Hair follicular keratinocyte (primary cell): ENCODE data around the gene PPME1. TPM values are rescaled to one million over a fixed set of nuclear protein-coding genes. Genes with fewer than 3 reads are reported as not detected.

Experiments
- total RNA-seq: library from RNA; depleted of rRNA; stranded (reverse); fragments of >200 nt; gene quantifications from 2 replicates; pipeline ENCODE4 v1.2.3, GENCODE V29; 2015

The PPME1 gene
- total RNA-seq: 25.7 and 26.4 TPM in 2 replicates

GRCh38 chr11:74170694-74171629 lies at the start of gene PPME1, which contains the start of gene C2CD3:
TSS of gene PPME1 (plus strand) at chr11:74171289. CDS start at chr11:74171422, 133 bp downstream.
TSS of gene C2CD3 (minus strand) at chr11:74171002. CDS start at chr11:74170792, 210 bp downstream.

Other genes starting within 250 kb of the PPME1 start
- not detected in 2 replicates for gene DNAJB13, start 220.3 kb upstream of the PPME1 start, total RNA-seq
- 0.47 and 1.8 TPM in 2 replicates for gene UCP2, start 188.4 kb upstream of the PPME1 start, total RNA-seq
- 0.38 TPM in 1 of 2 replicates, not detected in the other for gene UCP3, start 162.2 kb upstream of the PPME1 start, total RNA-seq
- gene C2CD3, start 287 bp upstream of the PPME1 start, total RNA-seq: 5.4 and 11.4 TPM in 2 replicates
- gene P4HA3, start 140.4 kb downstream of the PPME1 start, total RNA-seq: 1.1 and 3.7 TPM in 2 replicates
- 1.6 and 1.7 TPM in 2 replicates for gene PGM2L1, start 227.1 kb downstream of the PPME1 start, total RNA-seq